Measurements from ENCODE around the gene AZGP1. TPM values are rescaled to one million over a fixed set of nuclear protein-coding genes. Genes with fewer than 3 reads are reported as not detected.
A peak's percentile ranks its signal among the peaks of the same experiment; 100 is the strongest.
"Not testable (repeated sequence)": the region's sequence is repeated elsewhere in the genome, so short reads cannot be mapped to it uniquely, and the experiment has no call there.

AZGP1 gene
- total RNA-seq, 1 experiment from 2014 or later, result 0.18 TPM

DNA sequence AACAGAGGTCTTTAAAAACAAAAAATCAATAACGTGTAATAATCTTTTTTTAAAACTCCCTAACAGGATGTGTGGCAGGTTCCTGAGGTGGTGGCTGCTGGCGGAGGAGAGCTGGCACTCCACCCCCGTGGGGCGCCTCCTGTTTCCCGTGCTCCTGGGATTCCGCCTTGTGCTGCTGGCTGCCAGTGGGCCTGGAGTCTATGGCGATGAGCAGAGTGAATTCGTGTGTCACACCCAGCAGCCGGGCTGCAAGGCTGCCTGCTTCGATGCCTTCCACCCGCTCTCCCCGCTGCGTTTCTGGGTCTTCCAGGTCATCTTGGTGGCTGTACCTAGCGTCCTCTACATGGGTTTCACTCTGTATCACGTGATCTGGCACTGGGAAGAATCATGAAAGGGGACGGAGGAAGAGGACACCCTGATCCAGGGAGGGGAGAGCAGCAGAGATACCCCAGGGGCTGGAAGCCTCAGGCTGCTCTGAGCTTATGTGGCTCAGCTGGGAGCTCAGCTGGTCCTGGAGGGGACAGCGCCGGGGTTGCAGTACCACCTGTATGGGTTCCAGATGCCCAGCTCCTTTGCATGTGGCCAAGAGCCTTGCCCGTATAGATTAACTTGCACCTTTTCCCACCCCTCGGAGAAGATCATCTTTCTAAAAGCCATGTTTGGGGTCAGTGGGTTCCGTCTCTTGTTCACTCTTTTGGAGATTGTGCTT, 16.7 kb upstream of the AZGP1 start:
- ChIA-PET CTCF (no interaction called here), POLR2A (ENCODE audit: unreplicated experiment) (no interaction called here)
- Histone ChIP-seq H3K9me2 (replicated peaks; ENCODE audit: low read length) (no peaks in the 10 kb centered on the region), H3K9me3 (ENCODE audit: low read length) (no peaks in the 10 kb centered on the region), H3K4me2 (ENCODE audit: low read length) (no peak overlapping the region), H4K20me1 (ENCODE audit: low read length) (no peaks in the 10 kb centered on the region), H3K27me3 (ENCODE audit: low read length) (0 out of 2 replicates have a peak, but pooled peaks cover 4% of the 10 kb centered on the region), H3F3A (ENCODE audit: low read length, unreplicated experiment) (no peaks in the 10 kb centered on the region), H3K36me3 (ENCODE audit: low read depth, low read length) (no peaks in the 10 kb centered on the region), H3K27ac (ENCODE audit: low read length) (no peak overlapping the region), H3K4me1 (ENCODE audit: insufficient read depth, low read length) (0 out of 2 replicates have a peak, but pooled peaks cover 5% of the 10 kb centered on the region), H3K4me3 (ENCODE audit: low read length) (no peak overlapping the region), H3K79me2 (ENCODE audit: low read length) (no peaks in the 10 kb centered on the region), H3K9ac (ENCODE audit: low read length) (no peak overlapping the region), H2AFZ (ENCODE audit: low read length) (no peak overlapping the region)
- no peak for ATAC-seq
- DNase-seq, result no peak
- intact Hi-C loops (cut with micrococcal nuclease), result no loop called here
- no TSS peak for BruUV-seq (replicated peaks)
- TF ChIP-seq EZH2 (IDR thresholded peaks at IDR 0.05; ENCODE audit: low read length, unreplicated experiment), result no peak
- no peak for TF ChIP-seq EZH2phosphoT487 (IDR thresholded peaks at IDR 0.05; ENCODE audit: borderline replicate concordance, low read length)
- TF ChIP-seq, protein P1, sequence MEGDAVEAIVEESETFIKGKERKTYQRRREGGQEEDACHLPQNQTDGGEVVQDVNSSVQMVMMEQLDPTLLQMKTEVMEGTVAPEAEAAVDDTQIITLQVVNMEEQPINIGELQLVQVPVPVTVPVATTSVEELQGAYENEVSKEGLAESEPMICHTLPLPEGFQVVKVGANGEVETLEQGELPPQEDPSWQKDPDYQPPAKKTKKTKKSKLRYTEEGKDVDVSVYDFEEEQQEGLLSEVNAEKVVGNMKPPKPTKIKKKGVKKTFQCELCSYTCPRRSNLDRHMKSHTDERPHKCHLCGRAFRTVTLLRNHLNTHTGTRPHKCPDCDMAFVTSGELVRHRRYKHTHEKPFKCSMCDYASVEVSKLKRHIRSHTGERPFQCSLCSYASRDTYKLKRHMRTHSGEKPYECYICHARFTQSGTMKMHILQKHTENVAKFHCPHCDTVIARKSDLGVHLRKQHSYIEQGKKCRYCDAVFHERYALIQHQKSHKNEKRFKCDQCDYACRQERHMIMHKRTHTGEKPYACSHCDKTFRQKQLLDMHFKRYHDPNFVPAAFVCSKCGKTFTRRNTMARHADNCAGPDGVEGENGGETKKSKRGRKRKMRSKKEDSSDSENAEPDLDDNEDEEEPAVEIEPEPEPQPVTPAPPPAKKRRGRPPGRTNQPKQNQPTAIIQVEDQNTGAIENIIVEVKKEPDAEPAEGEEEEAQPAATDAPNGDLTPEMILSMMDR (conservative IDR thresholded peaks at IDR 0.05; ENCODE audit: low read depth, low read length), result no peak

DNA sequence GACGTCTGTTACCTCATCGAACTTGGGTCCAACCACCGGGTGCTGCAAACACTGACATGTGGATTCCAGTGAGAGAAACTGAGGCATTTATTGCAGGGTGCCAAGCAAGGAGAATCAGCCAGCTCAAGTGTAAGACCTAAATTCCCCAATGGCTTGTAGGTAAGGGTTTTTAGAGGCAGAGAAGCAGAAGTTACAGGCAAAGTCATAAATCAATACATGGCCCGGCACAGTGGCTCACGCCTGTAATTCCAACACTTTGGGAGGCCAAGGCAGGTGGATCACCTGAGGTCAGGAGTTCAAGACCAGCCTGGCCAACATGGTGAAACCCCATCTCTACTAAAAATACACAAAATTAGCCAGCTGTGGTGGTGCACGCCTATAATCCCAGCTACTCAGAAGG, 15.7 kb upstream of the AZGP1 start:
- H3K9ac ChIP-seq (ENCODE audit: low read length); H3K36me3 ChIP-seq (ENCODE audit: low read depth, low read length); H4K20me1 ChIP-seq (ENCODE audit: low read length); BruUV-seq (replicated peaks); H3K79me2 ChIP-seq (ENCODE audit: low read length); H3K27ac ChIP-seq (ENCODE audit: low read length); H3K9me2 ChIP-seq (replicated peaks; ENCODE audit: low read length); H3F3A ChIP-seq (ENCODE audit: low read length, unreplicated experiment); H3K27me3 ChIP-seq (ENCODE audit: low read length); POLR2A ChIA-PET (ENCODE audit: unreplicated experiment); H3K9me3 ChIP-seq (ENCODE audit: low read length); ATAC-seq; H3K4me1 ChIP-seq (ENCODE audit: insufficient read depth, low read length): not testable (repeated sequence)
- intact Hi-C loops (cut with micrococcal nuclease), result loop anchor here (2.0 kb wide), 1 partner anchor 63 kb away; the partner anchor contains the start of gene GJC3
- CTCF ChIA-PET, result interaction anchor here (0.7 to 2.2 kb wide), 2 partner anchors 78 to 147 kb away, joined by 5 to 8 read pairs; no protein-coding TSS in a partner anchor
- 0 out of 2 replicates have a peak overlapping the region, but pooled peaks have one; percentile 38 for H2AFZ ChIP-seq (ENCODE audit: low read length)
- H3K4me3 ChIP-seq (ENCODE audit: low read length), result 0 out of 2 replicates have a peak overlapping the region, but pooled peaks have one; percentile 20
- DNase-seq, result peak; percentile 15
- H3K4me2 ChIP-seq (ENCODE audit: low read length), result peak overlapping the region; percentile 40; the same call in 1 of the 2 replicates

DNA sequence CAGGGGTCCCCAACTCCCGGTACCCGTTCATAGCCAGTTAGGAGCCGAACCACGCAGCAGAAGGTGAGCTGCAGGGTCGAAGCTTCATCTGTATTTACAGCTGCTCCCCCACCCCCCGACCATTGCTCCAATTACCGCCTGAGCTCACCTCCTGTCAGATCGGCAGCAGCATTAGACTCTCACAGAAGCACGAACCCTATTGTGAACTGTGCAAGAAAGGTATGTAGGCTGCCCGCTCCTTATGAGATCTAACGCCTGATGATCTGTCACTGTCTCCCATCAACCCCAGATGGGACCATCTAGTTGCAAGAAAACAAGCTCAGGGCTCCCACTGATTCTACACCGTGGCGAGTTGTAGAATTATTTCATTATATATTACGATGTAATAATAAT, 14.6 kb upstream of the AZGP1 start:
- TF ChIP-seq EZH2 (IDR thresholded peaks at IDR 0.05; ENCODE audit: low read length, unreplicated experiment) (no peak), EZH2phosphoT487 (IDR thresholded peaks at IDR 0.05; ENCODE audit: borderline replicate concordance, low read length) (no peak)
- TF ChIP-seq, protein P1 (conservative IDR thresholded peaks at IDR 0.05; ENCODE audit: low read depth, low read length), result no peak

More for the DNA sequence above, 14.6 kb upstream of the AZGP1 start:
- H4K20me1 ChIP-seq (ENCODE audit: low read length), result no peaks in the 10 kb centered on the region
- peaks cover 5% of the 10 kb centered on the region; the same call in 1 of the 2 replicates for H3K27me3 ChIP-seq (ENCODE audit: low read length)
- no peak overlapping the region for H2AFZ ChIP-seq (ENCODE audit: low read length)
- H3K36me3 ChIP-seq (ENCODE audit: low read depth, low read length), result no peaks in the 10 kb centered on the region
- no peak overlapping the region for H3K27ac ChIP-seq (ENCODE audit: low read length)
- POLR2A ChIA-PET (ENCODE audit: unreplicated experiment), result no interaction called here
- peak overlapping the region; percentile 40 for H3K4me2 ChIP-seq (ENCODE audit: low read length)
- no peaks in the 10 kb centered on the region for H3K9me2 ChIP-seq (replicated peaks; ENCODE audit: low read length)
- H3K4me1 ChIP-seq (ENCODE audit: insufficient read depth, low read length), result 0 out of 2 replicates have a peak, but pooled peaks cover 5% of the 10 kb centered on the region
- H3F3A ChIP-seq (ENCODE audit: low read length, unreplicated experiment), result no peaks in the 10 kb centered on the region
- DNase-seq (no peak), ATAC-seq (no peak)
- no peaks in the 10 kb centered on the region for H3K9me3 ChIP-seq (ENCODE audit: low read length)
- no peak overlapping the region for H3K9ac ChIP-seq (ENCODE audit: low read length)
- BruUV-seq (replicated peaks), result no TSS peak
- no peaks in the 10 kb centered on the region for H3K79me2 ChIP-seq (ENCODE audit: low read length)
- intact Hi-C loops (cut with micrococcal nuclease), result loop anchor here (1.0 to 2.0 kb wide), 2 partner anchors 62 to 77 kb away; partner anchors contain the start of gene GJC3
- CTCF ChIA-PET, result interaction anchor here (0.8 to 2.2 kb wide), 2 partner anchors 71 to 77 kb away, joined by 6 to 8 read pairs; partner anchors contain the start of gene TRIM4
- no peak overlapping the region; the same call in 1 of the 2 replicates for H3K4me3 ChIP-seq (ENCODE audit: low read length)
